Calu3 (cell line): ENCODE measurements around the gene ZNF888. TPM values are rescaled to one million over a fixed set of nuclear protein-coding genes. Genes with fewer than 3 reads are reported as not detected.

ENCODE experiments used
- Bru-seq: library from RNA; stranded (reverse); fragments of 400-500 nt; gene quantifications from one replicate; lab custom pipeline; 2021; lab: Mats Ljungman, UMichigan
- BruChase-seq, 2 experiments: library from RNA; stranded (reverse); fragments of 400-500 nt; gene quantifications; one replicate each; lab custom pipeline; 2021; lab: Mats Ljungman, UMichigan
- BruUV-seq: library from RNA; stranded (reverse); fragments of 400-500 nt; replicated peaks from 2 replicates; lab custom pipeline; 2021; lab: Mats Ljungman, UMichigan
- CTCF ChIA-PET: fragments of 300-600 bp; sonication (Branson Sonifier 250); formaldehyde crosslinking; loops from one replicate; lab custom pipeline; 2022; ENCODE audit warnings: antibody characterized with exemption; lab: Charles Lee
- DNase-seq: peaks from one replicate; pipeline ENCODE4 v3.0.0; 2022
- H3K27ac Mint-ChIP-seq: one replicate; pipeline ENCODE4 v1.8.0; 2022; ENCODE audit warnings: mixed read lengths; ENCODE audit not compliant: unreplicated experiment
- H3K27me3 Mint-ChIP-seq: one replicate; pipeline ENCODE4 v1.8.0; 2022; ENCODE audit warnings: mixed read lengths; ENCODE audit not compliant: unreplicated experiment
- H3K36me3 Mint-ChIP-seq: one replicate; pipeline ENCODE4 v1.8.0; 2022; ENCODE audit warnings: mild to moderate bottlenecking, moderate library complexity, mixed read lengths; ENCODE audit not compliant: insufficient read depth, unreplicated experiment
- H3K4me1 Mint-ChIP-seq: one replicate; pipeline ENCODE4 v1.8.0; 2022; ENCODE audit warnings: mild to moderate bottlenecking, low read depth, mixed read lengths; ENCODE audit not compliant: unreplicated experiment
- H3K4me3 Mint-ChIP-seq: one replicate; pipeline ENCODE4 v1.8.0; 2022; ENCODE audit warnings: mild to moderate bottlenecking, low read depth, moderate library complexity, mixed read lengths; ENCODE audit not compliant: unreplicated experiment
- H3K9me3 Mint-ChIP-seq: one replicate; pipeline ENCODE4 v1.8.0; 2022; ENCODE audit warnings: low read depth, mixed read lengths; ENCODE audit not compliant: unreplicated experiment
- intact Hi-C: fragments of 100-400 bp; cut with micrococcal nuclease; formaldehyde crosslinking; loops from one replicate; pipeline ENCODE4 v1.10.0; 2022; ENCODE audit not compliant: unreplicated experiment
- long read RNA-seq: library from polyadenylated mRNA; stranded (forward); transcript quantifications from one replicate; pipeline ENCODE4 v2.0.0, GENCODE V29; 2022
- total RNA-seq: library from RNA; stranded (reverse); gene quantifications from 2 replicates; pipeline ENCODE4 v1.2.3, GENCODE V29; 2022
- TF ChIP-seq, protein P1 (sequence below): fragments of 200-600 bp; IDR thresholded peaks from one replicate; pipeline ENCODE4 v1.8.0; 2022; ENCODE audit warnings: antibody characterized with exemption; ENCODE audit not compliant: unreplicated experiment

Gene ZNF888
- total RNA-seq (25.5 and 27.0 TPM in 2 replicates), Bru-seq, nascent RNA (percentile 93 among the genes with signal in this experiment), BruChase-seq, experiment 1, labeled RNA remaining after a 6-hour chase (percentile 96 among the genes with signal in this experiment), BruChase-seq, experiment 2, labeled RNA remaining after a 2-hour chase (percentile 99 among the genes with signal in this experiment)
- long read RNA-seq, partial matches to known transcripts = 0 of 3 reads
- long read RNA-seq, other reads (novel, unspliced or antisense) = 3 of 3 reads

DNA sequence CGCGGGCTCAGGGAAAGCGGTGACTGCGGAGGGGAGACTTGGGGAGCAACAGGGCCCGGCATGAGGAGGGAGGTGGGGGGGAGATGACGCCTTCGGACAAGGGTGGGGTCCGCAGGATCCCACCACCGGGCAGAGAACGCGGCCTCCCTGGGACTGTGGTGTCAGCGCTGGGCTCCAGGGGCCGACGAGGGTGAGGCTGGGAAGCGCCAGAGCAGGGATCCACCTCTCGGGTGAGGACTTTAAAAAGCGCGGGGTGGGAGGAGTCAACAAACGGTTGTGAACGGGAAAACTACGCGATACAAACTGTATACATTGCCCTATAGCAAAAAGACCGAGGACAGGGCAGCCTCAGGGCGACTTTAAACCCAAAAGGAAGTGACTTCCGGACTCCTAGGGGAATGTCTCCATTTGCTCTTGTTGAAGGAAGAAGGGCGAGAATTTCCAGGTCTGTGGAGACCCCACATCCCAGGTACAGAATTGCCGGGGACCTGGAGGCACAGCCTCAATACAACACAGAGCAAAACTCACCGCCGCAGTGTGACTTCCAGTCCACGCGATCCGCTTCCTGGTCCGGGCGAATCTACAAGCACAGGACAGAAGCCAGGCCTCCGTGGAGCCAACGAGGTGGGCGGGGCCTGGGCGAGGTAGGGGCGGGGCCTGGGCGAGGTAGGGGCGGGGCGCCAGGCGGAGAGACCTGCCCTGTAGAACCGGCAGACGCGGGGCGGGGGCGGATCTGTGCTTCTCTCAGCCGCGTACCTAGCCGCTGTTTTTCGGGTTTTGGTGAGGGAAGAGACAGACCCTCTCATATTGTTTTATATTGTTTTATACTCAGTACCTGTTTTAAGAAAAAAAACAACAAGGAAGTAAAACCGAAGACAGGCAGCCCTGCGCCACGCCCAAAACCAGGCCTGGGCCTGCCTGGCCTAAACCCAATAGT is at the start of gene ZNF888:
TSS of gene ZNF888 (minus strand) at position 588 of the 937 bp plus-strand sequence. CDS start 5,555 bp downstream, outside the sequence.
- peak; percentile 95 for DNase-seq
- TF ChIP-seq, protein P1, sequence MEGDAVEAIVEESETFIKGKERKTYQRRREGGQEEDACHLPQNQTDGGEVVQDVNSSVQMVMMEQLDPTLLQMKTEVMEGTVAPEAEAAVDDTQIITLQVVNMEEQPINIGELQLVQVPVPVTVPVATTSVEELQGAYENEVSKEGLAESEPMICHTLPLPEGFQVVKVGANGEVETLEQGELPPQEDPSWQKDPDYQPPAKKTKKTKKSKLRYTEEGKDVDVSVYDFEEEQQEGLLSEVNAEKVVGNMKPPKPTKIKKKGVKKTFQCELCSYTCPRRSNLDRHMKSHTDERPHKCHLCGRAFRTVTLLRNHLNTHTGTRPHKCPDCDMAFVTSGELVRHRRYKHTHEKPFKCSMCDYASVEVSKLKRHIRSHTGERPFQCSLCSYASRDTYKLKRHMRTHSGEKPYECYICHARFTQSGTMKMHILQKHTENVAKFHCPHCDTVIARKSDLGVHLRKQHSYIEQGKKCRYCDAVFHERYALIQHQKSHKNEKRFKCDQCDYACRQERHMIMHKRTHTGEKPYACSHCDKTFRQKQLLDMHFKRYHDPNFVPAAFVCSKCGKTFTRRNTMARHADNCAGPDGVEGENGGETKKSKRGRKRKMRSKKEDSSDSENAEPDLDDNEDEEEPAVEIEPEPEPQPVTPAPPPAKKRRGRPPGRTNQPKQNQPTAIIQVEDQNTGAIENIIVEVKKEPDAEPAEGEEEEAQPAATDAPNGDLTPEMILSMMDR = no peak
- Mint-ChIP-seq H3K4me3 (peak within 1 kb of the TSS; percentile 79), H3K27ac (peak within 1 kb of the TSS; percentile 80), H3K4me1 (peaks cover 42% of the 10 kb centered on the region), H3K27me3 (no peaks in the 10 kb centered on the region), H3K9me3 (peaks cover 4% of the 10 kb centered on the region), H3K36me3 (peaks cover 76% of the 10 kb centered on the region)
- BruUV-seq = TSS peak; percentile 89
- CTCF ChIA-PET = no interaction called here
- intact Hi-C loops = loop anchor here (2.0 to 5.0 kb wide), 2 partner anchors 22 to 39 kb away; partner anchors contain the start of gene ZNF816

DNA sequence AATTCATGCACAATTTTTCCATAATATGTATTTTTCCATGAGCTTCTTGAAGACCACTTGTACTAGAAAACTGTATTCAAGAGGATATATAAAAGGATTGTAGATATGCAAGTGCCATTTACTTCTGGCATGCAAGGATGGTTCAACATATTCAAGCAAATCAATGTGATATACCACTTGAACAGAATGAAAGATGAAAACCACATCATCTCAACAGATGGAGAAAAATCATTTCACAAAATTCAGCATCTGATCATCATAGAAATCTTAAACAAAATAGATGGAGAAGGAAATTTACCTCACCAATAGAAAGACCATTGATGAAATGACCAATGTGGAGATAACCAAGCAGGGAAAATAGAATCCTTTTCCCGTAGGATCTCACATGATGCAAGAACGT is 44.5 kb upstream of the ZNF888 start:
- CTCF ChIA-PET = no interaction called here
- intact Hi-C loops = no loop called here
- H3K9me3 Mint-ChIP-seq = peaks cover 14% of the 10 kb centered on the region
- BruUV-seq = no TSS peak
- H3K27me3 Mint-ChIP-seq = no peaks in the 10 kb centered on the region
- H3K4me1 Mint-ChIP-seq = no peaks in the 10 kb centered on the region
- H3K4me3 Mint-ChIP-seq = no peak overlapping the region
- no peak overlapping the region for H3K27ac Mint-ChIP-seq
- DNase-seq = no peak
- TF ChIP-seq, protein P1 = no peak
- peaks cover 7% of the 10 kb centered on the region for H3K36me3 Mint-ChIP-seq

DNA sequence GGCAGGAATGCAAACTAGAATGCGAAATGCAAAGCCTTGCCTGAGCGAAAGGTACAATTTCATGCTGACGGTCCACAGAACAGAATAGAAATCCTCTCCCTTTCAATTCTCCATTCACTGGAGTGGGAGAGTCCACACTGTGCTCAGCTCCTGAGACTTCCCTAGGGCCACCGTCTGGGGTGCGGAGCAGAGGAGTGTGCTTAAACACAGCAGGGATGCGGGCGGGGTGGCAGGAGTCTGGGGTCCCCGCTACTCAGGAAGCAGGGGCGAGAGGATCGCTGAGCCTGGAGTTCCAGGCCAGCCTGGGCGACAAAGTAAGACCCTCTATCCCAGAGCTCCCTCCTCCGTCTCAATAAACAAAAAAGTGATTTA is 40.0 kb upstream of the ZNF888 start:
- Mint-ChIP-seq H3K27ac (peak overlapping the region; percentile 86), H3K4me1 (no peaks in the 10 kb centered on the region), H3K4me3 (peak overlapping the region; percentile 95), H3K36me3 (peaks cover 41% of the 10 kb centered on the region), H3K9me3 (peaks cover 12% of the 10 kb centered on the region), H3K27me3 (no peaks in the 10 kb centered on the region)
- CTCF ChIA-PET = no interaction called here
- BruUV-seq = no TSS peak
- no peak for DNase-seq
- intact Hi-C loops = loop anchor here (5.0 kb wide), 1 partner anchor 41 kb away; the partner anchor contains the start of gene ZNF888
- TF ChIP-seq, protein P1 = no peak
